ENCODE results near the gene RAPGEF1. TPM values are rescaled to one million over a fixed set of nuclear protein-coding genes. Genes with fewer than 3 reads are reported as not detected.
"Not testable (repeated sequence)": the region's sequence is repeated elsewhere in the genome, so short reads cannot be mapped to it uniquely, and the experiment has no call there.

RAPGEF1 gene
- 7.5 and 9.7 TPM in 2 replicates for total RNA-seq (2014; rRNA removed; shearing (Covaris generic))

GRCh38 chr9:131739959-131740648, at the start of gene RAPGEF1:
Gene RAPGEF1 (minus strand): TSS chr9:131740076. CDS start chr9:131739830, 246 bp downstream.
- DNase-seq (ENCODE audit: low spot score): no peak

- no peak for DNase-seq (ENCODE audit: low spot score)
Measured at GRCh38 chr9:131788851-131789250, 49.0 kb upstream of the RAPGEF1 start.

DNA sequence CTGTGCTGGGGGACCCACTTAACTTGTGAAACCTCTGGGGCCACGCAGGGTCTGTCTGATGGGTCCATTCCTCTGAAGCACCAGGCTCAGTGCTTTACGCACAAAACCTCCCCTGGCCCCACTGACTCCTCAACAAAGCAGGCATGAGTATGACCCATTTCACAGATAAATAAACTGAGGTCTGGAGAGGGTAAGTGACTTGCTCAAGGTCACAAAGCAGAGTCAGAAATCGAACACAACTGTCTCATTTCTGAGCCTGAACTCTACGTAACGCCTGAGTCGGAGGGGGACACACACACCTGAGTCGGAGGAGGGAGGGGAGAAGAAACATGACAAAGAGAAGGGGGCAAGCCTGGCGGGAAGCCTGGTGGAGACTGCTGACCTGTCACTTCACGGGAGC, 48.0 kb upstream of the RAPGEF1 start:
- DNase-seq (ENCODE audit: low spot score): no peak

DNA sequence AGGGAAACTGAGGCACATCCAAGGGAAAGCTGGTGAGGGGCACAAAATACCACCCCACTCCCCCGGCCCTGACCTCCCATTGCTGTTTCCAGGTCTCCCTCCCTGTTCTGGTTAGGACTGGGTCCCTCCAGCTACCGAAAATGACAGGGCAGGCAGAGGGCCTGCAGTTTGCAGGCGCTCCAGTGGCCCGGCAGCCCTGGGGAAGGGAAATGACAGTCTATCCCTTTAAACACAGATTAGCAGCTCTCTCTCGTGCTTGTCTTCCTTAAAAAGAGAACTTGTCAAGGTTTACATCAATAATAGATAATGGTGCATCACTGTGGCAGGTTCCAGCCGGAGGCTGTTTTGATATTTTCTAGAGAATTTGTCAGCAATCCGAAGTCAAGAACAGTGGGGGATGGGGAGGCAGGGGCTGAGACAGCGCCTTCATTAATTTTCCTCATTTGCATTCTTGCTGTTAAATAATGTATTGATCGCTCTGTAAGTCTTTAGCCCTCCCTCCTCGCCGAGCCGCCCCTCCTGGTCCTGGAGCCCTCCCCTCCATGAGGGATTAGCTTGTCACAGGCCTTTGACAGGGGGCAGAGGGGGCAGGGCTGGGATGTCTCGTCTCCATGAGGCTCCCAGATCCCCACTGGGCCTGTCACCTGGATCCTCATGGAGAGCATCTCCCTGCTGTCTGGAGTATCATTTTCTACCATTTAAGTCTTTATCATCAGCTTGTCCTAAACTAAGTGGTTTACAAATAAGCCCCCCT, 45.0 kb upstream of the RAPGEF1 start:
- DNase-seq (ENCODE audit: low spot score): no peak

DNA sequence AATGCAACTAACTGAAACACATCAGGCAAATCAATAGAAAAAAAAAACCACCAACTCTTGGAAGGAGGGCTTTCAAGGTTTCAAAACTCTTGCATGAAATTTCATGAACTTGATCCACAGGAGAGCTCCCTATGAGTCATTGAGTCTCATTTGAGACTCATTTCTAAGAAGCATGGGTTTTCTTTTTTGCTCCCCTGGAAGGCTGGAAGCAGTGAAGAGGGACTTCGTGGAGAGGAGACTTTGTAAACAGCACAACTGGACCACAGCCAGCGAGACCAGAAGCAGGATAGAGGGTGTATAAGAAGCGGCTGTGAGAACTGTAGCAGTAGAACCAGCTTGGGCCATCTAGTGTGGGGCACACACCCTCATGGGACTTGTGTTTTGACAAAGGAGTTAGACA, 41.2 kb upstream of the RAPGEF1 start:
- DNase-seq (ENCODE audit: low spot score): peak; percentile 26

- DNase-seq (ENCODE audit: low spot score): no peak
Measured at GRCh38 chr9:131776473-131776872, 36.6 kb upstream of the RAPGEF1 start.

DNA sequence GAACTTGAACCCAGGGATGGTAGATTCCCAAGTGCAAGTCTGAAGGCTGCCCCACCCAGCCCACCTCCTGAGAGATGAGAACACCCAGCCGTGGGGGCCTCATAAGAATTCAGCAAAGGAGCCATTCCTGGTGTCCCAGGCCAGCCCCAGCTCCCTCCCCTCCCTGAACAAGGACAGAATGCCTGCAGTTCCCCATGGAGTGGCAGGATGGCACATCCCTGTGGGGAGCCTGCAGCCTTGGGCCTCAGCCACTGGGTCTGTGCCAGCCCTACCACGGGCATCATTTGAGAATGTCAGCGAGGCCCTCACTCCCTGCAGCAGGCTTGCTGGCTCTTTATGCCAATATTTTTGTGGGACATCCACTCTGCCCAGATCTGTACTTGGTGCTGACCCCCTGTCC, 36.2 kb upstream of the RAPGEF1 start:
- DNase-seq (ENCODE audit: low spot score): no peak

- no peak for DNase-seq (ENCODE audit: low spot score)
Measured at GRCh38 chr9:131774636-131775035, 34.8 kb upstream of the RAPGEF1 start.

- peak; percentile 36 for DNase-seq (ENCODE audit: low spot score)
Measured at GRCh38 chr9:131773911-131774379, 34.1 kb upstream of the RAPGEF1 start.

DNA sequence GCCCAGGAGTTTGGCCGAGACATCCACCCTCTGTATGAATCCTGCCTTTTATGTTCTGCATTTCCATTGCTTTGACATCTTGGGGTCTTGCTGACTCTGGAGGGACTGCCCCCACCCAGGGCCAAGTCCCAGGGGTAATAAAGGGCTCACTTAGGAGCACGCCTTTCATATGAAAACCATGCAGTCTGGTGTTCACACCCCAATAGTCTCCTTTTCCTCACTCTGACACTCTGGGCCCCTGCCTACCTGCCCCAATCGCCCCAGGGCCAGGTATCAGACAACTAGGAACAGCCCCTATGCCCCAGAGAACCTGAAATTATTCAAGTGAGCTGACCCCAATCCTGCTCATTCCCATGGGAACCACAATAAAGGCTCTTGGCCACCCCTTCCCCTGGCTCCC, 33.1 kb upstream of the RAPGEF1 start:
- no peak for DNase-seq (ENCODE audit: low spot score)

- no peak for DNase-seq (ENCODE audit: low spot score)
Measured at GRCh38 chr9:131771646-131772045, 31.8 kb upstream of the RAPGEF1 start.

- no peak for DNase-seq (ENCODE audit: low spot score)
Measured at GRCh38 chr9:131769361-131769760, 29.5 kb upstream of the RAPGEF1 start.

DNA sequence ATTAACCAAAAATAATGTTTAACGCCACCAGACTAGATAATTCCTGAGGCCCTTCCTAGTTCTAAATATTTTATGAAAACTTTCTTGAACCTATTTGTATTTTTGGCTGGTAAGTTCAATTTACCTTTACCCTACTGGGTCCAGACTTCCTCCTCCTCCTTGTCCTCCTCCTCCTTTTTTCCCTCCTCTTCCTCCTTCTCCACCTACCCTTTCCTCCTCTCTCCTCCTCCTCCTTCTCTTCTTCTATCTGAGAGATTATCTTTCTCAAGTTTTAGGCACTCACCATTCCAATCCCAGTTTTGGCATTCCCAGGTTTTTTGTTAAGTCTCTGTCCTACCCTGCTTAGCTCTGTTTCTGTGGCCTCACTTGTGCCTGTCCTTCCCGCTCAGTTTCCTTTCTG, 24.7 kb upstream of the RAPGEF1 start:
- no peak for DNase-seq (ENCODE audit: low spot score)

GRCh38 chr9:131762356-131762932, 22.6 kb upstream of the RAPGEF1 start:
- peak; percentile 53 for DNase-seq (ENCODE audit: low spot score)

DNA sequence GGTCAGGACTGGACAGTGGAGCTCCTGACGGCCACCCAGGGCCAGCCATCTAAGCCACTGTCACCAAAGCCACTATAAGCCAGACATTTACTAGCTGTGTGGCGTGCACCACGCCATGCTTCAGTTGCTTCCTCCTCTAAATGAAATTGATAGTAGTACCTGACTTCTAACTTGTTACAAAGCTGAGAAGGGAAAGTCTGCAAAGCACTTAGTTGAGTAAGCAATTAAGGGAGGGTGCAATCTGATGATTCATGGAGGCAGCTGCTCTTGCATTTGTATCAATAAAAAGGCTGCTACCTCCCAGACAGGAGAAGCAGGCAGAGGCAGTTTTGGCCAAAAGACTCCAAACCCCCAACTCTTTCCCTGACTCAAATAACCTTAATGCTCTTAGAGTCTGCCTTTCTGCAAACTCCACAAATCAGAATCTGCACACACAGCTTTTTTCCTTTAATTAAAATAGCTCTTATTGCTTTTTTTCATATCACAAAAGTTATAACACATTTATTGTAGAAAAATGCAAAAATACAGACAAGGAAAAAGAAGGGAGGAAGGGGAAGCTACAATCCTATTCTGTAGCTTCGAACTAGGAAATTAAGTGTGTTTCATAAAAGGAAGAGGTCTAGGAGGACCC, 19.3 kb upstream of the RAPGEF1 start:
- DNase-seq (ENCODE audit: low spot score): no peak

DNA sequence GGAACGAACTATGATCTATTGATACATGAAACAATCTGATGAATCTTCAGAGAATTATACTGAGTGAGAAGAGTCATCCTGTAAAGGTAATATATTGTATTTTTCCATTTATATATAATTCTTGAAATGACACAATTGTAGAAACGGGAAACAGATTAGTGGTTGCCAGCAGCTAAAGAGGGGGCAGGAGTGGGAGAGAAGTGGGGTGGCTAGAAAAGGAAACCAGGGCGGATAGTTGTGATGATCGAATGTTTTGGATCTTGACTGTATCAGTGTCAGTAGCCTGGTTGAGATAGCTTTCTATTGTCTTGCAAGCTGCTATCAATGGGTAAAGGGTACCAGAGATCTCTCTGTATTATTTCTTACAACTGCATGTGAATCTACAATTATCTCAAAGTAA, 17.7 kb upstream of the RAPGEF1 start:
- no peak for DNase-seq (ENCODE audit: low spot score)

GRCh38 chr9:131755541-131756198, 15.8 kb upstream of the RAPGEF1 start:
- DNase-seq (ENCODE audit: low spot score): peak; percentile 84

- no peak for DNase-seq (ENCODE audit: low spot score)
Measured at GRCh38 chr9:131754846-131755245, 15.0 kb upstream of the RAPGEF1 start.

- not testable (repeated sequence) for DNase-seq (ENCODE audit: low spot score)
Measured at GRCh38 chr9:131753751-131754150, 13.9 kb upstream of the RAPGEF1 start.

- DNase-seq (ENCODE audit: low spot score): no peak
Measured at GRCh38 chr9:131752231-131752884, 12.5 kb upstream of the RAPGEF1 start.

GRCh38 chr9:131748411-131748955, 8.6 kb upstream of the RAPGEF1 start:
- no peak for DNase-seq (ENCODE audit: low spot score)

All from H4 (cell line).